ENCODE data around the gene GGNBP2.

GGNBP2 gene

GRCh38 chr17:36575028-36575427 lies 30.3 kb downstream of the GGNBP2 start:
- no peak for DNase-seq

GRCh38 chr17:36576793-36577192 lies 32.1 kb downstream of the GGNBP2 start:
- DNase-seq: no peak

- DNase-seq: no peak
Observed at GRCh38 chr17:36578671-36579070, 34.0 kb downstream of the GGNBP2 start.

GRCh38 chr17:36583787-36584186 lies 39.1 kb downstream of the GGNBP2 start:
- no peak for DNase-seq

- no peak for DNase-seq
Observed at GRCh38 chr17:36586138-36586537, 41.4 kb downstream of the GGNBP2 start.

GRCh38 chr17:36590082-36590481 lies 45.4 kb downstream of the GGNBP2 start:
- no peak for DNase-seq

- peak; percentile 94 for DNase-seq
Observed at GRCh38 chr17:36591434-36592315, 47.0 kb downstream of the GGNBP2 start, which contains the start of gene DHRS11. Gene DHRS11 (plus strand): TSS chr17:36591879. CDS start chr17:36592010, 131 bp downstream.

- no peak for DNase-seq
Observed at GRCh38 chr17:36592316-36592715, 47.6 kb downstream of the GGNBP2 start.

- peak; percentile 52 for DNase-seq
Observed at GRCh38 chr17:36592716-36593321, 48.1 kb downstream of the GGNBP2 start.

GRCh38 chr17:36593656-36594316 lies 49.1 kb downstream of the GGNBP2 start:
- peak; percentile 47 for DNase-seq

GRCh38 chr17:36594626-36595401 lies 50.1 kb downstream of the GGNBP2 start:
- no peak for DNase-seq

- DNase-seq: no peak
Observed at GRCh38 chr17:36597226-36597625, 52.5 kb downstream of the GGNBP2 start.

GRCh38 chr17:36597866-36598777 lies 53.4 kb downstream of the GGNBP2 start:
- no peak for DNase-seq

GRCh38 chr17:36598951-36599401 lies 54.3 kb downstream of the GGNBP2 start:
- DNase-seq: no peak

- DNase-seq: no peak
Observed at GRCh38 chr17:36599546-36600250, 55.0 kb downstream of the GGNBP2 start.

- DNase-seq: no peak
Observed at GRCh38 chr17:36600465-36600864, 55.7 kb downstream of the GGNBP2 start.

GRCh38 chr17:36600936-36601302 lies 56.2 kb downstream of the GGNBP2 start:
- no peak for DNase-seq

GRCh38 chr17:36601303-36602029 lies 56.7 kb downstream of the GGNBP2 start, which contains the start of gene MRM1:
Gene MRM1 (plus strand): TSS chr17:36601583. CDS start chr17:36601811, 228 bp downstream.
- DNase-seq: peak; percentile 97

- peak; percentile 78 for DNase-seq
Observed at GRCh38 chr17:36602030-36602748, 57.5 kb downstream of the GGNBP2 start.

Data from activated CD8-positive, alpha-beta memory T cell treated with anti-CD3 and anti-CD28 coated beads for 24 hours (primary cell).